ENCODE data around the gene PMAIP1.

GRCh38 chr18:59928201-59928600 lies 28.4 kb downstream of the PMAIP1 start:
- TF ChIP-seq CTCF (IDR thresholded peaks at IDR 0.05) (no peak), POLR2A (IDR thresholded peaks at IDR 0.05) (no peak), POLR2AphosphoS5 (IDR thresholded peaks at IDR 0.05) (no peak), EP300 (IDR thresholded peaks at IDR 0.05) (no peak)
